ENCODE data around the gene MOB3A. TPM values are rescaled to one million over a fixed set of nuclear protein-coding genes. Genes with fewer than 3 reads are reported as not detected.

The MOB3A gene
- total RNA-seq, 2 donors from 2014 or later = 20.9 to 21.8 TPM

DNA sequence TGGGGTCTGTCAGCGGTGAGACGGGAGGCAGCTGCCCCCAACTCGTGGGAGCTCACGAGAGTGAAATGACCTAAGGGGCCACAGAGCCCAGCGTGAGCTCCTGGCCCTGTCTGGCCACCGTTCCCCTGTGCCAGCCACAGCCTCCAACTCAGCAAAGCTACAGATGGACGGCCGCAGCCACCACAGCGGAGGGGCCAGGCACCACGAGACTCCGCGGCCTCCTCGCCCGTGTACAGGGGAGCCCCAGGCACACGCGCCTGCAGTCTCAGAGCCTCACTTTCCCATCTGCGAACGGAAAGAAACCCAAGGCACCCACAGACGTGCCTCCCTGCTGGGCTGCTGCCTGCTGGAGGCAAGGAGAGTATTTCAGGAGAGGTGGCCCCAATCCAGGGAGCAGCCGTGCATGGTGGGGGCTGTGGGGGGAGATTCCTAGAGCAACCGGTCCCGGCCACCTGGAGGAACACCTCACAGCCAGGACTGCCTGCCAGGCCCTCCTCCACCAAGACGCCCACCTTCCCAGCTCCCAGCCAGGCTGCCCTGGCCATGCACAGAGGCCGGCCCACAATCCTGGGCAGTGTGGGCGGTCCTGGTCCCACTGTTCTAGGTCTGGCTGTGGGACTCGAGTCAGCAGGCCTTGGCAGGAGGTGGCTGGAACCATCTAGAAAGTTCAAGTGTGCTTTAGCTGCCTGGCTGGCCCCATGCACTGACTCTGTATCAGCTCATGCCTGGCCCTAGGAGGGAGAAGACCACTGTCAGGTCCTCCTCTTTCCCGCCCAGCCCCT lies 47.0 kb downstream of the MOB3A start:
- Histone ChIP-seq H3K4me3 (ENCODE audit: low read length) (peak overlapping the region; percentile 88), H3K9ac (ENCODE audit: extremely low read depth, low read length, poor library complexity, severe bottlenecking) (peak overlapping the region; percentile 77), H3K9me3 (ENCODE audit: control insufficient read depth, low read length) (no peaks in the 10 kb centered on the region), H3K4me1 (ENCODE audit: control insufficient read depth, insufficient read depth, low read length) (peaks cover 10% of the 10 kb centered on the region), H3K27ac (ENCODE audit: low read depth, low read length) (no peak overlapping the region), H3K36me3 (ENCODE audit: control insufficient read depth, insufficient read depth, low read length) (peaks cover 13% of the 10 kb centered on the region), H3K27me3 (ENCODE audit: control insufficient read depth, insufficient read depth, low read length, poor library complexity, severe bottlenecking) (no peaks in the 10 kb centered on the region)
- H3K4me3 Mint-ChIP-seq = peak overlapping the region; percentile 66
- TF ChIP-seq, protein P1, sequence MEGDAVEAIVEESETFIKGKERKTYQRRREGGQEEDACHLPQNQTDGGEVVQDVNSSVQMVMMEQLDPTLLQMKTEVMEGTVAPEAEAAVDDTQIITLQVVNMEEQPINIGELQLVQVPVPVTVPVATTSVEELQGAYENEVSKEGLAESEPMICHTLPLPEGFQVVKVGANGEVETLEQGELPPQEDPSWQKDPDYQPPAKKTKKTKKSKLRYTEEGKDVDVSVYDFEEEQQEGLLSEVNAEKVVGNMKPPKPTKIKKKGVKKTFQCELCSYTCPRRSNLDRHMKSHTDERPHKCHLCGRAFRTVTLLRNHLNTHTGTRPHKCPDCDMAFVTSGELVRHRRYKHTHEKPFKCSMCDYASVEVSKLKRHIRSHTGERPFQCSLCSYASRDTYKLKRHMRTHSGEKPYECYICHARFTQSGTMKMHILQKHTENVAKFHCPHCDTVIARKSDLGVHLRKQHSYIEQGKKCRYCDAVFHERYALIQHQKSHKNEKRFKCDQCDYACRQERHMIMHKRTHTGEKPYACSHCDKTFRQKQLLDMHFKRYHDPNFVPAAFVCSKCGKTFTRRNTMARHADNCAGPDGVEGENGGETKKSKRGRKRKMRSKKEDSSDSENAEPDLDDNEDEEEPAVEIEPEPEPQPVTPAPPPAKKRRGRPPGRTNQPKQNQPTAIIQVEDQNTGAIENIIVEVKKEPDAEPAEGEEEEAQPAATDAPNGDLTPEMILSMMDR (conservative IDR thresholded peaks at IDR 0.05) = no peak
- 91% methylated on average over 19 to 27 of the region's 27 CpGs for WGBS, 2 experiments (ENCODE audit: insufficient coverage in 1 of 2, insufficient read length in 1 of 2)
- no peak overlapping the region for H3K27ac Mint-ChIP-seq
- no peaks in the 10 kb centered on the region for H3K27me3 Mint-ChIP-seq (ENCODE audit: insufficient read depth)
- DNase-seq = no peak
- peaks cover 4% of the 10 kb centered on the region for H3K36me3 Mint-ChIP-seq (ENCODE audit: low read depth)
- no peaks in the 10 kb centered on the region for H3K9me3 Mint-ChIP-seq
- H3K4me1 Mint-ChIP-seq = no peaks in the 10 kb centered on the region

DNA sequence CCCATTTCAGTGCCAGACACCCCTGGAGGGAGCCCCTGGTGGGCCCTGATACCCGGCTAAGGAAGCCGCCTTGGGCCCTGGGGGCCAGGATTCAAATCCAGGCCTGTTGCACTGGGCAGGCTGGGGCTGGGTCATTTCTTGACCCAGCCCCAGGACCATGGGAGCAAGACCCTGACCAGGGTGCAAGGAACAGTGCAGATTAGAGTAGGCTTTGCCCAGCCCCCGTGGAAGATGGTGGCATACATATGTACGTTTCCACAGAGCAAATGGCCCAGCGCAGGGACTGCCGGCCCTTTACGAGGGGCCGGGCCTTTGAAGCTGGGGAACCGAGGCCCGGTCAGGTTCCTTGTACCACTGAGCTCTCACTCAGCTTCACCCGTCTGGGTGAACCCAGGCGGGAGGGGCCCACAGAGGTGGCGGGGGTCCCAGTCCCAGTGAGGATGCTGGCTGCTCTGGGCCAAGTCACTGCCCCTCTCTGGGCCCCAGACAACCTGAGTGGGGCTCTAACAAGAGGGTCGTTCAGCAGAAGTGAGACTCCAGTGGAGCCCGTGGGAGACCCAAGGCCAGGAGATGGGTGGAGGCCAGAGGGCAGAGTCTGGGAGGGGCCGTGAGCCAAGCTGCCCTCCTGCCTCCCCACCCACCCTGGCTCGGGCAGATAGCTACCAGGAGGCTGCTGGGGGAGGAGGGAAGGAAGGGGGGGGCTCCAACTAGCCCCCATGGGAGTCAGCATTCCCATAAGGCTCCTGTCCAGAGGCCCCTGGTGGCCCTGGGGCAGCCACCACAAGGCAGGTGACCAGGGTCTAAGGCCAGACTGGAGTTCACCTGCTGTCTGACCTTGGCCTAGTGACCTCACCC lies 47.8 kb downstream of the MOB3A start:
- no peak overlapping the region for H3K4me3 Mint-ChIP-seq
- Histone ChIP-seq H3K9me3 (ENCODE audit: control insufficient read depth, low read length) (no peaks in the 10 kb centered on the region), H3K9ac (ENCODE audit: extremely low read depth, low read length, poor library complexity, severe bottlenecking) (no peak overlapping the region), H3K27ac (ENCODE audit: low read depth, low read length) (no peak overlapping the region), H3K4me3 (ENCODE audit: low read length) (no peak overlapping the region), H3K27me3 (ENCODE audit: control insufficient read depth, insufficient read depth, low read length, poor library complexity, severe bottlenecking) (no peaks in the 10 kb centered on the region), H3K36me3 (ENCODE audit: control insufficient read depth, insufficient read depth, low read length) (peaks cover 14% of the 10 kb centered on the region), H3K4me1 (ENCODE audit: control insufficient read depth, insufficient read depth, low read length) (peaks cover 10% of the 10 kb centered on the region)
- 90 to 91% methylated on average over 11 to 15 of the region's 17 CpGs for WGBS, 2 experiments (ENCODE audit: insufficient coverage in 1 of 2, insufficient read length in 1 of 2)
- no peaks in the 10 kb centered on the region for H3K4me1 Mint-ChIP-seq
- H3K27ac Mint-ChIP-seq = no peak overlapping the region
- H3K27me3 Mint-ChIP-seq (ENCODE audit: insufficient read depth) = no peaks in the 10 kb centered on the region
- peaks cover 6% of the 10 kb centered on the region for H3K36me3 Mint-ChIP-seq (ENCODE audit: low read depth)
- no peaks in the 10 kb centered on the region for H3K9me3 Mint-ChIP-seq
- DNase-seq = no peak
- TF ChIP-seq, protein P1 (conservative IDR thresholded peaks at IDR 0.05) = no peak

DNA sequence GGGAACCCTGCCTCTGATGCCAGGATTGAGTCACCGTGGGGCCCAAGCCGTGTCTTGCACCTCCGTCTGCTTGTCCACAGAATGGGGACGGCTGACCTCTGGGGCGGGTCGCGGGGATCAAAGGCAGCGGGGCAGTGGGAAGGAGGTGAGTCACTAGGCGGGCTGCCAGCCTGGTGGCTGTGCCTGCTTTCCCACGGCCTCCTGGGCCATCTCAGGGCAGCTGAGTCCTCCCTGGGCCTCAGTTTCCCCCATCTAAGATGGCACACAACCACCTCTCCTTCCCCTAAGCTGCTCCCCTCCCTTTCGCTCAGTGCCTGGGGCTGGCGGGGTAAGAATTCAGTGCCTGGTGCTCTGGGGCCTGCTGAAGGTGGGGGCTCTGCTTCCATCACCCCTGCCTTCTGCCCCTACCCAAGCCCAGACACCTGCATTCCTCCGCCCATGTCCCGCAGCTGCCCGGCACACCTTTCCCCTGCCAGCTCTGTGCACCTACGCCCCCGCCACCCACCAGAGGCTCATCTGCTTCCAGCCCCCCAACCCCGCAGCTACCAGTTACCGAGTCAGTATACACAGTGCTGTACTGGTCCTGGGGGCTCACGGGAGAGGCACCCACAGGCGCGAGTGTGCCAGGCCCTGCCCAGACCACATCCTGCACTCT lies 48.5 kb downstream of the MOB3A start:
- Histone ChIP-seq H3K27ac (ENCODE audit: low read depth, low read length) (no peak overlapping the region), H3K4me3 (ENCODE audit: low read length) (no peak overlapping the region), H3K27me3 (ENCODE audit: control insufficient read depth, insufficient read depth, low read length, poor library complexity, severe bottlenecking) (no peaks in the 10 kb centered on the region), H3K9ac (ENCODE audit: extremely low read depth, low read length, poor library complexity, severe bottlenecking) (no peak overlapping the region), H3K4me1 (ENCODE audit: control insufficient read depth, insufficient read depth, low read length) (peaks cover 10% of the 10 kb centered on the region), H3K9me3 (ENCODE audit: control insufficient read depth, low read length) (no peaks in the 10 kb centered on the region), H3K36me3 (ENCODE audit: control insufficient read depth, insufficient read depth, low read length) (peaks cover 20% of the 10 kb centered on the region)
- TF ChIP-seq, protein P1 (conservative IDR thresholded peaks at IDR 0.05) = no peak
- H3K36me3 Mint-ChIP-seq (ENCODE audit: low read depth) = peaks cover 8% of the 10 kb centered on the region
- no peak overlapping the region for H3K27ac Mint-ChIP-seq
- 91 to 95% methylated on average over 21 to 22 of the region's 22 CpGs for WGBS, 2 experiments (ENCODE audit: insufficient coverage in 1 of 2, insufficient read length in 1 of 2)
- H3K9me3 Mint-ChIP-seq = no peaks in the 10 kb centered on the region
- H3K27me3 Mint-ChIP-seq (ENCODE audit: insufficient read depth) = no peaks in the 10 kb centered on the region
- DNase-seq = no peak
- H3K4me3 Mint-ChIP-seq = no peak overlapping the region
- no peaks in the 10 kb centered on the region for H3K4me1 Mint-ChIP-seq
